ENCODE measurements around the gene TGFBR3. TPM values are rescaled to one million over a fixed set of nuclear protein-coding genes. Genes with fewer than 3 reads are reported as not detected.

Gene TGFBR3
- polyA plus RNA-seq, 4 donors, result 0.45 to 20.0 (median 5.1) TPM

GRCh38 chr1:91759076-91759475 lies 126.9 kb downstream of the TGFBR3 start:
- no peaks in the 10 kb centered on the region for H3K9me3 ChIP-seq (ENCODE audit: control insufficient read depth in 2 of 2, insufficient read depth in 1 of 2, low read depth in 1 of 2, low read length in 1 of 2)
- H3K36me3 ChIP-seq (ENCODE audit: control insufficient read depth in 3 of 3, insufficient read depth in 2 of 3, low read depth in 1 of 3, low read length in 3 of 3), result peaks cover 0 to 2% (median 0%) of the 10 kb centered on the region in 3 donors
- no peaks in the 10 kb centered on the region for H3K27me3 ChIP-seq (ENCODE audit: control insufficient read depth in 3 of 3, insufficient read depth in 3 of 3, low read length in 3 of 3)
- whole genome bisulfite sequencing, 3 donors, result 87 to 100% (median 89%) methylated on average over 2 of the region's 2 CpGs
- H3K4me3 ChIP-seq (ENCODE audit: low read depth in 1 of 3, low read length in 3 of 3), result no peak overlapping the region
- no peaks in the 10 kb centered on the region for H3K4me1 ChIP-seq (ENCODE audit: control insufficient read depth in 3 of 3, insufficient read depth in 2 of 3, low read depth in 1 of 3, low read length in 2 of 3)
- DNase-seq (no peak), FAIRE-seq (no peak)
- H3K27ac ChIP-seq (ENCODE audit: low read depth in 1 of 3, low read length in 2 of 3), result no peak overlapping the region

- WGBS, 3 donors, result 73 to 92% (median 89%) methylated on average over 8 of the region's 8 CpGs
- Histone ChIP-seq H3K27ac (ENCODE audit: low read depth in 1 of 3, low read length in 2 of 3) (peak overlapping the region in 1 of 3 donors; percentile 76), H3K4me1 (ENCODE audit: control insufficient read depth in 3 of 3, insufficient read depth in 2 of 3, low read depth in 1 of 3, low read length in 2 of 3) (no peaks in the 10 kb centered on the region), H3K9me3 (ENCODE audit: control insufficient read depth in 2 of 2, insufficient read depth in 1 of 2, low read depth in 1 of 2, low read length in 1 of 2) (no peaks in the 10 kb centered on the region), H3K4me3 (ENCODE audit: low read depth in 1 of 3, low read length in 3 of 3) (no peak overlapping the region), H3K36me3 (ENCODE audit: control insufficient read depth in 3 of 3, insufficient read depth in 2 of 3, low read depth in 1 of 3, low read length in 3 of 3) (peaks cover 0 to 2% (median 0%) of the 10 kb centered on the region in 3 donors), H3K27me3 (ENCODE audit: control insufficient read depth in 3 of 3, insufficient read depth in 3 of 3, low read length in 3 of 3) (no peaks in the 10 kb centered on the region)
- FAIRE-seq (no peak), DNase-seq (no peak)
These were observed 128.0 kb downstream of the TGFBR3 start for GRCh38 chr1:91757763-91758460.

DNA sequence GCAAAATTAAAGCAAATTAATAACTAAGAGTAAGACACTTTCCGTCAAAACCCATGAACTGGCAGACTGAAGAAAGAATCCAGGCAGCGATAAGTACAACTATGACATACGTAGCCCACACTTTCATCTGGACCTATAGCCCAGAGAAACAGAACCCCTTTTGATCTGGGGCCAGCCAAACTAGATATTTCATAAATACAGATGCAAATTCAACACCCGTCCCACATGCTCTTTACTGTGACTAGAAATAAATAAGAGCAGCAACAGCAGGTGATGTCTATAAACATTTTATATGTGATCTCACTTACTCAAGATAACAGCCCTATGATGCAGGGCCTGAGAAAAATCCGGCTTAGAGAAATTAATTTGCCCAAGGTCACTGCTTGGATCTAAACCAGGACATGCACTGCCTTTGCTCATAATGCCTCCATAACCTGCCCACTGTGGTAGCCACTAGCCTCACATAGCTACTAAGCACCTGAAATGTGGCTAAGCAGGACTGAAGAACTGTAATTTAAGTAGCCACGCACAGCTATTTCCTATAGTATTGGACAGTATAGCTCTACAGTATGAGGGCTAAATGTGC lies 130.2 kb downstream of the TGFBR3 start:
- no peaks in the 10 kb centered on the region for H3K9me3 ChIP-seq (ENCODE audit: control insufficient read depth in 2 of 2, insufficient read depth in 1 of 2, low read depth in 1 of 2, low read length in 1 of 2)
- H3K36me3 ChIP-seq (ENCODE audit: control insufficient read depth in 3 of 3, insufficient read depth in 2 of 3, low read depth in 1 of 3, low read length in 3 of 3), result peaks cover 0 to 2% (median 0%) of the 10 kb centered on the region in 3 donors
- no peak overlapping the region for H3K4me3 ChIP-seq (ENCODE audit: low read depth in 1 of 3, low read length in 3 of 3)
- no peak for DNase-seq
- FAIRE-seq, result no peak
- no peaks in the 10 kb centered on the region for H3K27me3 ChIP-seq (ENCODE audit: control insufficient read depth in 3 of 3, insufficient read depth in 3 of 3, low read length in 3 of 3)
- peaks cover 0 to 2% (median 0%) of the 10 kb centered on the region in 3 donors for H3K4me1 ChIP-seq (ENCODE audit: control insufficient read depth in 3 of 3, insufficient read depth in 2 of 3, low read depth in 1 of 3, low read length in 2 of 3)
- WGBS, 3 donors, result 79 to 82% (median 81%) methylated on average over 6 of the region's 6 CpGs
- H3K27ac ChIP-seq (ENCODE audit: low read depth in 1 of 3, low read length in 2 of 3), result peak overlapping the region in 1 of 3 donors; percentile 63

DNA sequence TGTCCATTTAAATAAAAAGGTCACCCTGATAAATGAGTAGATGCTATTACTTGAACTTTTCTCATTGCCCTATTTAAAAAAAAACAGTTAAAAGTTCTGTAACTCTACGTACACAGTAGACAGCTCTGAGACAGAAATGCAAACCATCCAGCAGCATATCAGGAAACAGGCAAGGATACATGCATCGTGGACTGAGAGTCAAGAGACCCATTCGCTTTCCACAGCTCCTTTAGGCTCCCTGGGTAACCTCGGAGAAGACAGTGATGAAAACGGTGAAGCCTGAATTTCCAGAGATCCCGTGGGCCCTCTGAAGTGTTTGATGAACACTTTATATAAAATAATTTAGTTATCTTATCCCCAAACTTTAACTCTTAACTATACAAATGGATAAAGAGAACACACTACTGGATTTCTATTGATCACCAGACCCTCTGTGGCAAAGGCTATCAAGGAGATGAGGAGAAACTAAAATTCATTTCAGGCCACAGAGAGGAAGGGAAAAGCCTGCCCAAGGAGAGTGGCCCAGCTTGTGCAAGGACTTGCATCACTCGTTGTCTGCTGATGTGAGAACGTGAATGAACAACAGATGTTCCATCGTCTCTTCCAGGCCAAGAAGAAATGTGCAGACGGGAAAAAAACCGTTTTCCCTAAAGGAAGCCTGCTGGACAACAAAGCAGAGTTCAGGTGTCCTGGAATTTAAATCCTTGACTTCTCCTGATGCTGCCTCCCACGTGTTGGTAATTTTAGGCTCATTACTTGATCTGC lies 131.0 kb downstream of the TGFBR3 start:
- FAIRE-seq (no peak), DNase-seq (no peak)
- peaks cover 0 to 2% (median 0%) of the 10 kb centered on the region in 3 donors for H3K36me3 ChIP-seq (ENCODE audit: control insufficient read depth in 3 of 3, insufficient read depth in 2 of 3, low read depth in 1 of 3, low read length in 3 of 3)
- peak overlapping the region in 1 of 3 donors; percentile 63 for H3K27ac ChIP-seq (ENCODE audit: low read depth in 1 of 3, low read length in 2 of 3)
- no peaks in the 10 kb centered on the region for H3K27me3 ChIP-seq (ENCODE audit: control insufficient read depth in 3 of 3, insufficient read depth in 3 of 3, low read length in 3 of 3)
- H3K4me3 ChIP-seq (ENCODE audit: low read depth in 1 of 3, low read length in 3 of 3), result no peak overlapping the region
- WGBS, 3 donors, result 70 to 88% (median 86%) methylated on average over 12 of the region's 12 CpGs
- H3K4me1 ChIP-seq (ENCODE audit: control insufficient read depth in 3 of 3, insufficient read depth in 2 of 3, low read depth in 1 of 3, low read length in 2 of 3), result peaks cover 0 to 9% (median 0%) of the 10 kb centered on the region in 3 donors
- H3K9me3 ChIP-seq (ENCODE audit: control insufficient read depth in 2 of 2, insufficient read depth in 1 of 2, low read depth in 1 of 2, low read length in 1 of 2), result no peaks in the 10 kb centered on the region

- FAIRE-seq (no peak), DNase-seq (no peak)
- Histone ChIP-seq H3K4me3 (ENCODE audit: low read depth in 1 of 3, low read length in 3 of 3) (no peak overlapping the region), H3K9me3 (ENCODE audit: control insufficient read depth in 2 of 2, insufficient read depth in 1 of 2, low read depth in 1 of 2, low read length in 1 of 2) (no peaks in the 10 kb centered on the region), H3K4me1 (ENCODE audit: control insufficient read depth in 3 of 3, insufficient read depth in 2 of 3, low read depth in 1 of 3, low read length in 2 of 3) (peaks cover 0 to 10% (median 0%) of the 10 kb centered on the region in 3 donors), H3K27ac (ENCODE audit: low read depth in 1 of 3, low read length in 2 of 3) (peak overlapping the region in 1 of 3 donors; percentile 60), H3K36me3 (ENCODE audit: control insufficient read depth in 3 of 3, insufficient read depth in 2 of 3, low read depth in 1 of 3, low read length in 3 of 3) (peaks cover 0 to 2% (median 0%) of the 10 kb centered on the region in 3 donors), H3K27me3 (ENCODE audit: control insufficient read depth in 3 of 3, insufficient read depth in 3 of 3, low read length in 3 of 3) (no peaks in the 10 kb centered on the region)
- WGBS, 3 donors, result 59 to 69% (median 67%) methylated on average over 3 of the region's 3 CpGs
These were observed 131.6 kb downstream of the TGFBR3 start for GRCh38 chr1:91754348-91754747.

- FAIRE-seq, result no peak
- Histone ChIP-seq H3K4me3 (ENCODE audit: low read depth in 1 of 3, low read length in 3 of 3) (no peak overlapping the region), H3K36me3 (ENCODE audit: control insufficient read depth in 3 of 3, insufficient read depth in 2 of 3, low read depth in 1 of 3, low read length in 3 of 3) (peaks cover 0 to 2% (median 0%) of the 10 kb centered on the region in 3 donors), H3K4me1 (ENCODE audit: control insufficient read depth in 3 of 3, insufficient read depth in 2 of 3, low read depth in 1 of 3, low read length in 2 of 3) (peaks cover 0 to 10% (median 0%) of the 10 kb centered on the region in 3 donors), H3K27me3 (ENCODE audit: control insufficient read depth in 3 of 3, insufficient read depth in 3 of 3, low read length in 3 of 3) (no peaks in the 10 kb centered on the region), H3K9me3 (ENCODE audit: control insufficient read depth in 2 of 2, insufficient read depth in 1 of 2, low read depth in 1 of 2, low read length in 1 of 2) (no peaks in the 10 kb centered on the region), H3K27ac (ENCODE audit: low read depth in 1 of 3, low read length in 2 of 3) (peak overlapping the region in 1 of 3 donors; percentile 36)
- DNase-seq, result no peak
- 74 to 90% (median 76%) methylated on average over 3 of the region's 3 CpGs for WGBS, 3 donors
These were observed 132.1 kb downstream of the TGFBR3 start for GRCh38 chr1:91753878-91754277.

DNA sequence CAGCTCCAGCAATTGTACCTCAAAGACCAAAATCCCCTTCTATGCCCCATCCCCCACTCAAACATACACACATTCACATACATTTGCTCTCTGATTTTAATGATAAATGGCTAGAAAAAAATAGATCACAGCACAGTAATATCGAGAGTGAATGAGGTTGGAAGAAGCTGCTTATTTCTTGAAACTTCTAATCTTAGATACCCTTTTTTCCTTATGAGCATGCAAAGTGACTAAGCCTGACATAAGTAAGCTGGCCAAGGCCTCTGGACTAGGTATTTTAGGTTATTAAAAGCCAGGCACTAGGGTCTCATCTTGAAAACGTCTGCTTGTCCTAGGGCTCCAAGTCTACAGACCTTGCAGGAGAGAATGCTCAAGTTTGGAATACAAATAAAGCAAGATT lies 133.6 kb downstream of the TGFBR3 start:
- WGBS, 3 donors, result 65 to 77% (median 65%) methylated on average over 2 of the region's 2 CpGs
- Histone ChIP-seq H3K36me3 (ENCODE audit: control insufficient read depth in 3 of 3, insufficient read depth in 2 of 3, low read depth in 1 of 3, low read length in 3 of 3) (no peaks in the 10 kb centered on the region), H3K4me1 (ENCODE audit: control insufficient read depth in 3 of 3, insufficient read depth in 2 of 3, low read depth in 1 of 3, low read length in 2 of 3) (peaks cover 0 to 10% (median 0%) of the 10 kb centered on the region in 3 donors), H3K4me3 (ENCODE audit: low read depth in 1 of 3, low read length in 3 of 3) (no peak overlapping the region), H3K27ac (ENCODE audit: low read depth in 1 of 3, low read length in 2 of 3) (no peak overlapping the region), H3K9me3 (ENCODE audit: control insufficient read depth in 2 of 2, insufficient read depth in 1 of 2, low read depth in 1 of 2, low read length in 1 of 2) (peaks cover 0 to 8% of the 10 kb centered on the region in 2 donors), H3K27me3 (ENCODE audit: control insufficient read depth in 3 of 3, insufficient read depth in 3 of 3, low read length in 3 of 3) (no peaks in the 10 kb centered on the region)
- FAIRE-seq (no peak), DNase-seq (no peak)

GRCh38 chr1:91751275-91751674 lies 134.7 kb downstream of the TGFBR3 start:
- Histone ChIP-seq H3K4me3 (ENCODE audit: low read depth in 1 of 3, low read length in 3 of 3) (no peak overlapping the region), H3K9me3 (ENCODE audit: control insufficient read depth in 2 of 2, insufficient read depth in 1 of 2, low read depth in 1 of 2, low read length in 1 of 2) (peaks cover 0 to 15% of the 10 kb centered on the region in 2 donors), H3K36me3 (ENCODE audit: control insufficient read depth in 3 of 3, insufficient read depth in 2 of 3, low read depth in 1 of 3, low read length in 3 of 3) (no peaks in the 10 kb centered on the region), H3K27me3 (ENCODE audit: control insufficient read depth in 3 of 3, insufficient read depth in 3 of 3, low read length in 3 of 3) (no peaks in the 10 kb centered on the region), H3K4me1 (ENCODE audit: control insufficient read depth in 3 of 3, insufficient read depth in 2 of 3, low read depth in 1 of 3, low read length in 2 of 3) (peaks cover 0 to 10% (median 0%) of the 10 kb centered on the region in 3 donors), H3K27ac (ENCODE audit: low read depth in 1 of 3, low read length in 2 of 3) (no peak overlapping the region)
- DNase-seq (no peak), FAIRE-seq (no peak)
- WGBS, 3 donors, result 51 to 84% (median 77%) methylated on average over 3 of the region's 3 CpGs

All from small intestine (tissue), 7 donors.